Testis (tissue), 2 donors: ENCODE results near the gene SOX8.

Experiments used
- POLR2A ChIP-seq: fragments of 450-650 bp; IDR thresholded peaks from one replicate; pipeline ENCODE4 v1.6.1; 2017; ENCODE audit warnings: antibody characterized with exemption, mild to moderate bottlenecking, moderate library complexity
- TF ChIP-seq, protein P1 (sequence below), 3 experiments: fragments of 450-650 bp in 2 of 3; fragments of 200-600 bp in 1 of 3; sonication (generic) in 1 of 3; IDR thresholded peaks; one replicate each; pipeline ENCODE4 v1.5.1; 2016 to 2019; ENCODE audit warnings: antibody characterized with exemption in 3 of 3, mild to moderate bottlenecking in 2 of 3, moderate library complexity in 1 of 3

DNA sequence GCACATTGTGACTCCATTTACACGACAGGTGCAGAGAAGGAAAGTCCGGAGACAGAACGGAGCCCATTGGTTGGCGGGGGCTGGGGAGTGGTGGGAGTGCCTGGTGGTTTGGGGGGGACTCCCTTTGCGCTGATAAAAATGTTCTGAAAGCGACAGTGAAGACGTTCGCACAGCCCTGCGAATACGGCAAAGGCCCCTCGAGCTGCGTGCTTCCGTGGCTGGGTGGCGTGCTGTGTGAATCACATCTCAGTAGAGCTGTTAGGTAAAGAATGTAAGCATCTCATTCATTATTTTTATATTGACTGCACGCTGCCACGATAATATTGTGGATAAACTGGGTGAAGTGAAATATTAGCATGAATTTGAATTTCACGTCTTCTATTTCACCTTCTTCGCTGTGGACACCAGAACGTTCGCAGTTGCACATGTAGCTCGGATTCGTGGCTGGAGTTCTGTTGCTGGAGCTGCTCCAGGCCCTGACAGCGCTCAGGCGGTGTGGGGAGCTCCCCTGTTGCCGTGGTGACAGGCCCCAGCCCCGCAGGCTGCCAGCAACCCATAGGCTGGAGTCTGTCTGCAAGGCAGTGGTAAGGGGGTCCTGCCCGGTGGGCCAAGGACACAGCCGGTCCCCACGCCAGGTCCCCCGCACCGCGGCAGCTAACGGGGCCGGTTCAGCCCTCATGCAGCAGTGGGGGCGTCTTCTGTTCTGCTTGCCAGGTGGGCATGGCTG, 44.6 kb downstream of the SOX8 start:
- TF ChIP-seq, protein P1, sequence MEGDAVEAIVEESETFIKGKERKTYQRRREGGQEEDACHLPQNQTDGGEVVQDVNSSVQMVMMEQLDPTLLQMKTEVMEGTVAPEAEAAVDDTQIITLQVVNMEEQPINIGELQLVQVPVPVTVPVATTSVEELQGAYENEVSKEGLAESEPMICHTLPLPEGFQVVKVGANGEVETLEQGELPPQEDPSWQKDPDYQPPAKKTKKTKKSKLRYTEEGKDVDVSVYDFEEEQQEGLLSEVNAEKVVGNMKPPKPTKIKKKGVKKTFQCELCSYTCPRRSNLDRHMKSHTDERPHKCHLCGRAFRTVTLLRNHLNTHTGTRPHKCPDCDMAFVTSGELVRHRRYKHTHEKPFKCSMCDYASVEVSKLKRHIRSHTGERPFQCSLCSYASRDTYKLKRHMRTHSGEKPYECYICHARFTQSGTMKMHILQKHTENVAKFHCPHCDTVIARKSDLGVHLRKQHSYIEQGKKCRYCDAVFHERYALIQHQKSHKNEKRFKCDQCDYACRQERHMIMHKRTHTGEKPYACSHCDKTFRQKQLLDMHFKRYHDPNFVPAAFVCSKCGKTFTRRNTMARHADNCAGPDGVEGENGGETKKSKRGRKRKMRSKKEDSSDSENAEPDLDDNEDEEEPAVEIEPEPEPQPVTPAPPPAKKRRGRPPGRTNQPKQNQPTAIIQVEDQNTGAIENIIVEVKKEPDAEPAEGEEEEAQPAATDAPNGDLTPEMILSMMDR (IDR thresholded peaks at IDR 0.05) = no peak
- no peak for TF ChIP-seq POLR2A
